CD4-positive, alpha-beta T cell (primary cell): Measurements from ENCODE around the gene WBP1. TPM values are rescaled to one million over a fixed set of nuclear protein-coding genes. Genes with fewer than 3 reads are reported as not detected.

ENCODE experiments used
- ATAC-seq: fragments of 200-7000 bp; cut with Tn5 transposase; one replicate; pipeline ENCODE4 v1.10.0; 2022; ENCODE audit warnings: mild to moderate bottlenecking; ENCODE audit not compliant: poor library complexity
- CTCF ChIA-PET: fragments of 350-600 bp; sonication (Branson Sonifier 250); formaldehyde crosslinking; loops from one replicate; lab custom pipeline; 2021; ENCODE audit warnings: antibody characterized with exemption, inconsistent platforms; lab: Charles Lee
- POLR2A ChIA-PET: fragments of 350-600 bp; sonication (Branson Sonifier 250); formaldehyde crosslinking; loops from one replicate; lab custom pipeline; 2021; ENCODE audit warnings: antibody characterized with exemption, inconsistent platforms; lab: Charles Lee
- DNase-seq, 14 experiments: peaks; one replicate each; pipeline ENCODE4 v3.0.0-alpha.2; 2013 to 2020; ENCODE audit warnings: mixed read lengths in 2 of 14
- H3K27ac ChIP-seq, 2 donors: one replicate each; pipeline versions ENCODE4 v1.5.1 to v1.7.0; 2013; ENCODE audit warnings: low read length in 2 of 2, low read depth in 1 of 2, mild to moderate bottlenecking in 1 of 2
- H3K27me3 ChIP-seq, 2 experiments: 1 replicate in 1 of 2; 2 replicates in 1 of 2; pipeline versions ENCODE4 v1.6.1 to v1.7.0; 2013; ENCODE audit warnings: low read length in 2 of 2, control low read depth in 1 of 2, mild to moderate bottlenecking in 1 of 2, moderate library complexity in 1 of 2; ENCODE audit not compliant: insufficient read depth in 2 of 2, control insufficient read depth in 1 of 2
- H3K36me3 ChIP-seq: one replicate; pipeline ENCODE4 v1.6.1; 2013; ENCODE audit warnings: low read length, control low read depth; ENCODE audit not compliant: insufficient read depth
- H3K4me1 ChIP-seq: one replicate; pipeline ENCODE4 v1.6.1; 2013; ENCODE audit warnings: low read length, control low read depth; ENCODE audit not compliant: insufficient read depth
- H3K4me3 ChIP-seq: one replicate; pipeline ENCODE4 v1.5.1; 2013; ENCODE audit warnings: mild to moderate bottlenecking, low read length, moderate library complexity
- H3K9me3 ChIP-seq, 2 experiments: 1 replicate in 1 of 2; 2 replicates in 1 of 2; pipeline versions ENCODE4 v1.6.1 to v1.7.0; 2013; ENCODE audit warnings: low read length in 2 of 2, mild to moderate bottlenecking in 2 of 2, control low read depth in 1 of 2, moderate library complexity in 1 of 2; ENCODE audit not compliant: control insufficient read depth in 1 of 2, insufficient read depth in 1 of 2
- H3K27ac Mint-ChIP-seq: one replicate; pipeline ENCODE4 v1.8.0; 2020; ENCODE audit warnings: mixed read lengths
- H3K27me3 Mint-ChIP-seq: one replicate; pipeline ENCODE4 v1.8.0; 2021; ENCODE audit warnings: mixed read lengths
- H3K36me3 Mint-ChIP-seq: one replicate; pipeline ENCODE4 v1.8.0; 2021; ENCODE audit warnings: low read depth, mixed read lengths
- H3K4me1 Mint-ChIP-seq: one replicate; pipeline ENCODE4 v1.8.0; 2021; ENCODE audit warnings: low read depth, mixed read lengths
- H3K4me3 Mint-ChIP-seq: one replicate; pipeline ENCODE4 v1.8.0; 2020; ENCODE audit warnings: mild to moderate bottlenecking, mixed read lengths
- H3K9me3 Mint-ChIP-seq: one replicate; pipeline ENCODE4 v1.8.0; 2020; ENCODE audit warnings: mixed read lengths
- CTCF ChIP-seq: fragments of 200-600 bp; IDR thresholded peaks from one replicate; pipeline ENCODE4 v1.8.0; 2022; ENCODE audit warnings: antibody characterized with exemption, mild to moderate bottlenecking
- intact Hi-C, 2 experiments: fragments of 100-400 bp; cut with DNase I in 1 of 2; cut with micrococcal nuclease in 1 of 2; formaldehyde crosslinking; loops; one replicate each; pipeline versions ENCODE4 v1.15.1 to v1.9.0; 2023 to 2025; cut with DNase I, micrococcal nuclease
- total RNA-seq, 174 experiments: library from RNA in 2 of 174; stranded (reverse) in 2 of 174; gene quantifications; one replicate each; pipeline ENCODE4 v1.2.3 and lab custom pipeline; 2021 to 2026

The WBP1 gene
- total RNA-seq, 2 experiments from 2014 or later, result 79.1 to 80.5 TPM

DNA sequence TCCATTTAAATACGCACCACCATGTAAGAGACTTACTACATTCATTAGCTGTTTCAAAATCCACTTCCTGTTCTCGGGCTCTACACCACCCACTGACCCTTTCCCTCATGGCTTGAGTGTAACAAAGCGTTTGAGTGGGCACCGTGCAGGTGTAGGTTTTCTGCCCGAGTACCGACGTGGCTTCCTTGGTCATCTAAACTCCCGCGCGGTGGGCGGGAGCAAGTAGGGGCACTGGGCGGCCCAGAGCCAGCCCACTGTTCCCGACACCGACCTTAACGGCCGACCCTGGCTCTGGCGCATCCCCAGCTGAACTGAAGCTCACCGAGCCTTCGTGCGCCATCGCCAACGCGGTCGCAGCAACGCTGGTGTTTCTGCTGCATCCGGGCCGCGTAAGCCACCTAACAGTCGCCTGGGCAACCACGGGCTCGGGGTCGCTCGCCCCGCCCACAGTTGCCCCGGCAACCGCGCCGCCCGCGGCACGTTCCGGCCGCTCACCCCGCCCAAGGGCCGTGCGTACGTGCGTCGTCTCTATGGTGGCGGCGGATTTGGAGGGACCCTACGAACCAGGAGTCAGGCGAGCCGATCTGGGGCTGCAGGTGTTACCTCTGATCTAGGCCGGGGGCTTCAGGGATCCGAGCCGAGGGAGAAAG, 36.9 kb upstream of the WBP1 start, which contains the start of the genes C2orf81 and WDR54:
Gene C2orf81 (minus strand): TSS at position 399 of the 650 bp plus-strand sequence. CDS start 59 bp downstream, at position 340.
Gene WDR54 (plus strand): TSS at position 510 of the 650 bp plus-strand sequence. CDS start 424 bp downstream, outside the sequence.
- ATAC-seq, result peak; percentile 82
- Histone ChIP-seq H3K4me3 (peak within 1 kb of the TSS; percentile 98), H3K36me3 (peaks cover 11% of the 10 kb centered on the region), H3K9me3 (no peaks in the 10 kb centered on the region), H3K27ac (peak within 1 kb of the TSS; percentile 82 to 98), H3K27me3 (no peaks in the 10 kb centered on the region), H3K4me1 (peaks cover 20% of the 10 kb centered on the region)
- Mint-ChIP-seq H3K4me1 (peaks cover 39% of the 10 kb centered on the region), H3K27ac (peak within 1 kb of the TSS; percentile 96), H3K27me3 (no peaks in the 10 kb centered on the region), H3K36me3 (peaks cover 10% of the 10 kb centered on the region), H3K9me3 (no peaks in the 10 kb centered on the region), H3K4me3 (peak within 1 kb of the TSS; percentile 100)
- ChIA-PET CTCF (interaction anchor here (1.0 to 1.3 kb wide), 3 partner anchors 30 to 62 kb away, joined by 4 to 7 read pairs (median 6); partner anchors contain the start of genes CCDC142, INO80B and TTC31), POLR2A (interaction anchor here (0.7 to 3.0 kb wide), 14 partner anchors 18 to 242 kb away, joined by 3 to 25 read pairs (median 5); partner anchors contain the start of genes CCDC142, INO80B, MOB1A and MRPL53)
- DNase-seq, result peak; percentile 85 to 97 (median 94)
- intact Hi-C loops, result loop anchor here (1.0 to 5.0 kb wide), 4 partner anchors 33 to 62 kb away; partner anchors contain the start of genes INO80B (in 1 of the 2), MRPL53 (in 1 of the 2) and TTC31 (in 1 of the 2)
- no peak for TF ChIP-seq CTCF

DNA sequence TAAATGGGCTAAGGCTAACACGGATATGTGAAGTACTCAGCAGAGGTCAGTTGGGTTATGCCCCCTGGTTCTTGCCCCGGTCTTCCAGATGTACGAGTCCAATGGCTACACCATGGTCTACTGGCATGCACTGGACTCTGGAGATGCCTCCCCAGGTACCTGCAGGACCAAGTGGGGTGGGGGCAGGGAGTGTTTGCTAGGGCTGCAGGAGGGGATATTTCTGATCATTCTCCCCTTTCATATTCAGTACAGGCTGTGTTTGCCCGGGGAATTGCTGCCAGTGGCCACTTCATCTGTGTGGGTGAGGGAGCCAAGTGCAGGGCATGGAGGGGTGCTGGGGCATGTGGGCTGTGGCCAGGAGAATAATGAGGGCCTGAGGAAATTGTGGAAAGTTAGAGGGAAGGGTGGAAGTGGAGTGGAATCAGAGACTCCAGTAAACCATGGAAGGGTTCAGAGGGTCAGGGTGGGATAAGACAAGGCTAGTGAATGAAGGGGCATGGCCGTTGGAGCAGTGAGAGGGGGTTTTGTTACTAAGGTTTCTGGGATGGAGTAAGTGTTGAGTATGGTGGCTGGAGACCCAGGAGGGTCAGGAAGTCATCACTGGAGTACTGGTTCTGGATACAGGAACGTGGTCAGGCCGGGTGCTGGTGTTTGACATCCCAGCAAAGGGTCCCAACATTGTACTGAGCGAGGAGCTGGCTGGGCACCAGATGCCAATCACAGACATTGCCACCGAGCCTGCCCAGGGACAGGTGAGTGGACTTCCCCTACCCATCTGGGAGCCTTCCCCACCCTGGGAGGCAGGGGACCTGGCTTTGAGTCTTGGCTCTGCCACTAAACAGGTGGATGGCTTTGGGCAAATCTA, 34.8 kb upstream of the WBP1 start:
- no peak for ATAC-seq
- H3K9me3 ChIP-seq, result no peaks in the 10 kb centered on the region
- ChIA-PET POLR2A (interaction anchor here (1.1 to 2.9 kb wide), 3 partner anchors 10 to 31 kb away, joined by 3 to 23 read pairs (median 3); partner anchors contain the start of gene INO80B), CTCF (no interaction called here)
- DNase-seq, result no peak
- Mint-ChIP-seq H3K27me3 (no peaks in the 10 kb centered on the region), H3K4me1 (peaks cover 30% of the 10 kb centered on the region), H3K4me3 (peak overlapping the region; percentile 100), H3K9me3 (no peaks in the 10 kb centered on the region), H3K36me3 (peaks cover 16% of the 10 kb centered on the region), H3K27ac (peak overlapping the region; percentile 96)
- H3K27ac ChIP-seq, result no peak overlapping the region
- H3K36me3 ChIP-seq, result peaks cover 11% of the 10 kb centered on the region
- intact Hi-C loops, result loop anchor here in 1 of 2 experiments (5.0 kb wide), 1 partner anchor 49 kb away; the partner anchor contains the start of gene MRPL53
- H3K27me3 ChIP-seq, result no peaks in the 10 kb centered on the region
- no peak overlapping the region for H3K4me3 ChIP-seq
- H3K4me1 ChIP-seq, result peaks cover 20% of the 10 kb centered on the region
- TF ChIP-seq CTCF, result no peak
